GM21381 (cell line): ENCODE results near the gene RNF11.
"Not testable (repeated sequence)": the region's sequence is repeated elsewhere in the genome, so short reads cannot be mapped to it uniquely, and the experiment has no call there.

Experiments
- ATAC-seq: cut with Tn5 transposase; IDR thresholded peaks from one replicate; pipeline ENCODE4 v1.9.1; 2021; ENCODE audit warnings: mild to moderate bottlenecking, moderate library complexity; ENCODE audit not compliant: unreplicated experiment

Gene RNF11

GRCh38 chr1:51227231-51227960 is 8.7 kb upstream of the RNF11 start:
- not testable (repeated sequence) for ATAC-seq

- ATAC-seq = not testable (repeated sequence)
Measured at GRCh38 chr1:51228471-51228870, 7.6 kb upstream of the RNF11 start.

GRCh38 chr1:51230501-51231078 is 5.5 kb upstream of the RNF11 start:
- ATAC-seq = no peak

- ATAC-seq = no peak
Measured at GRCh38 chr1:51231120-51231519, 5.0 kb upstream of the RNF11 start.

GRCh38 chr1:51231896-51232295 is 4.2 kb upstream of the RNF11 start:
- no peak for ATAC-seq

- not testable (repeated sequence) for ATAC-seq
Measured at GRCh38 chr1:51234236-51234635, 1.8 kb upstream of the RNF11 start.

GRCh38 chr1:51234721-51235425 is 1.2 kb upstream of the RNF11 start:
- peak; percentile 63 for ATAC-seq

GRCh38 chr1:51236531-51237350 is 668 bp downstream of the RNF11 start:
- peak; percentile 5 for ATAC-seq

GRCh38 chr1:51237351-51238033 is 1.4 kb downstream of the RNF11 start:
- no peak for ATAC-seq

- no peak for ATAC-seq
Measured at GRCh38 chr1:51238034-51238403, 1.9 kb downstream of the RNF11 start.

- no peak for ATAC-seq
Measured at GRCh38 chr1:51240084-51240483, 4.0 kb downstream of the RNF11 start.

GRCh38 chr1:51241119-51241518 is 5.0 kb downstream of the RNF11 start:
- no peak for ATAC-seq

GRCh38 chr1:51242546-51242945 is 6.5 kb downstream of the RNF11 start:
- no peak for ATAC-seq

- peak; percentile 85 for ATAC-seq
Measured at GRCh38 chr1:51247022-51247421, 10.9 kb downstream of the RNF11 start.

GRCh38 chr1:51247499-51247898 is 11.4 kb downstream of the RNF11 start:
- ATAC-seq = no peak

- ATAC-seq = no peak
Measured at GRCh38 chr1:51249445-51249844, 13.4 kb downstream of the RNF11 start.

- ATAC-seq = not testable (repeated sequence)
Measured at GRCh38 chr1:51250729-51251128, 14.7 kb downstream of the RNF11 start.

GRCh38 chr1:51251165-51251564 is 15.1 kb downstream of the RNF11 start:
- not testable (repeated sequence) for ATAC-seq

GRCh38 chr1:51252366-51252765 is 16.3 kb downstream of the RNF11 start:
- ATAC-seq = no peak

- ATAC-seq = no peak
Measured at GRCh38 chr1:51253691-51254090, 17.6 kb downstream of the RNF11 start.

GRCh38 chr1:51255331-51255730 is 19.3 kb downstream of the RNF11 start:
- no peak for ATAC-seq
